ENCODE results near the gene SLC25A11.
A peak's percentile ranks its signal among the peaks of the same experiment; 100 is the strongest.
"Not testable (repeated sequence)": the region's sequence is repeated elsewhere in the genome, so short reads cannot be mapped to it uniquely, and the experiment has no call there.

The SLC25A11 gene

GRCh38 chr17:4908711-4909496, 30.9 kb downstream of the SLC25A11 start:
- DNase-seq = peak; percentile 59

- no peak for DNase-seq
These were observed 31.5 kb downstream of the SLC25A11 start for GRCh38 chr17:4908301-4908700.

- DNase-seq = not testable (repeated sequence)
These were observed 33.2 kb downstream of the SLC25A11 start for GRCh38 chr17:4906642-4907041.

GRCh38 chr17:4903051-4903818, 36.6 kb downstream of the SLC25A11 start, which contains the start of gene CHRNE:
Gene CHRNE (minus strand): TSS chr17:4903098. CDS start chr17:4903063, 35 bp downstream.
- DNase-seq = peak; percentile 66

GRCh38 chr17:4902540-4902939, 37.3 kb downstream of the SLC25A11 start:
- DNase-seq = no peak

GRCh38 chr17:4901648-4902344, 38.0 kb downstream of the SLC25A11 start:
- no peak for DNase-seq

- no peak for DNase-seq
These were observed 38.7 kb downstream of the SLC25A11 start for GRCh38 chr17:4901108-4901647.

GRCh38 chr17:4900231-4901107, 39.4 kb downstream of the SLC25A11 start:
- peak; percentile 40 for DNase-seq

GRCh38 chr17:4899341-4900230, 40.3 kb downstream of the SLC25A11 start, which contains the start of gene C17orf107:
Gene C17orf107 (plus strand): TSS chr17:4899536. CDS start chr17:4899763, 227 bp downstream.
- DNase-seq = peak; percentile 94

- DNase-seq = no peak
These were observed 40.9 kb downstream of the SLC25A11 start for GRCh38 chr17:4898927-4899326.

GRCh38 chr17:4898351-4898750, 41.5 kb downstream of the SLC25A11 start:
- DNase-seq = no peak

- no peak for DNase-seq
These were observed 42.1 kb downstream of the SLC25A11 start for GRCh38 chr17:4897785-4898184.

GRCh38 chr17:4897198-4897687, 42.6 kb downstream of the SLC25A11 start:
- no peak for DNase-seq

- no peak for DNase-seq
These were observed 43.3 kb downstream of the SLC25A11 start for GRCh38 chr17:4896332-4897197.

GRCh38 chr17:4895657-4896331, 44.1 kb downstream of the SLC25A11 start:
- DNase-seq = no peak

GRCh38 chr17:4895121-4895520, 44.7 kb downstream of the SLC25A11 start:
- no peak for DNase-seq

- no peak for DNase-seq
These were observed 45.9 kb downstream of the SLC25A11 start for GRCh38 chr17:4893721-4894560.

- no peak for DNase-seq
These were observed 46.6 kb downstream of the SLC25A11 start for GRCh38 chr17:4893272-4893671.

Measured in stimulated activated naive CD4-positive, alpha-beta T cell treated with Interleukin-2 at 50 U/mL for 16 hours (primary cell).